Upper lobe of left lung (tissue), 6 donors: ENCODE data around the gene KRT4. TPM values are rescaled to one million over a fixed set of nuclear protein-coding genes. Genes with fewer than 3 reads are reported as not detected.

Source experiments
- ATAC-seq, 2 donors: fragments of 200-7000 bp; cut with Tn5 transposase; one replicate each; pipeline ENCODE4 v1.9.1; 2022; ENCODE audit warnings: mild to moderate bottlenecking in 2 of 2, moderate library complexity in 2 of 2; ENCODE audit not compliant: low FRiP score in 2 of 2
- DNase-seq, 2 donors: peaks; one replicate each; pipeline ENCODE4 v3.0.0-alpha.2; 2019 to 2020
- H3K27ac ChIP-seq, 4 donors: fragments of 200-600 bp; sonication (generic); one replicate each; pipeline ENCODE4 v1.5.1; 2016 to 2019
- H3K27me3 ChIP-seq, 4 donors: fragments of 200-600 bp; sonication (generic); one replicate each; pipeline ENCODE4 v1.5.1; 2017 to 2019
- H3K36me3 ChIP-seq, 4 donors: fragments of 200-600 bp; sonication (generic); one replicate each; pipeline ENCODE4 v1.5.1; 2016 to 2019
- H3K4me1 ChIP-seq, 4 donors: fragments of 200-600 bp; sonication (generic); one replicate each; pipeline ENCODE4 v1.5.1; 2018 to 2019
- H3K4me3 ChIP-seq, 4 donors: fragments of 200-600 bp; sonication (generic); one replicate each; pipeline ENCODE4 v1.5.1; 2017 to 2019; ENCODE audit warnings: mild to moderate bottlenecking in 2 of 4, moderate library complexity in 1 of 4
- H3K9me3 ChIP-seq, 4 donors: fragments of 200-600 bp; sonication (generic); one replicate each; pipeline ENCODE4 v1.5.1; 2018 to 2019
- EP300 ChIP-seq, 4 donors: sonication (generic); formaldehyde crosslinking; IDR thresholded peaks; one replicate each; pipeline ENCODE4 v1.5.1; 2017; ENCODE audit warnings: antibody characterized with exemption in 4 of 4, control low read depth in 2 of 4
- POLR2A ChIP-seq, 4 donors: fragments of 450-650 bp; IDR thresholded peaks; one replicate each; pipeline ENCODE4 v1.5.1; 2016 to 2017; ENCODE audit warnings: antibody characterized with exemption in 4 of 4, mild to moderate bottlenecking in 2 of 4
- POLR2AphosphoS5 ChIP-seq, 2 donors: sonication (generic); formaldehyde crosslinking; IDR thresholded peaks; one replicate each; pipeline ENCODE4 v1.5.1; 2017; ENCODE audit warnings: antibody characterized with exemption in 2 of 2
- WGBS, 2 donors: methylation state at CpG; one replicate each; pipeline ENCODE4 v1.1.5; 2017 to 2018; 5-methylcytosine and 5-hydroxymethylcytosine counted together
- total RNA-seq, 6 donors: library from RNA; depleted of rRNA in 4 of 6; stranded (reverse); fragments of >200 nt in 4 of 6; gene quantifications; one replicate each; pipeline versions ENCODE4 v1.1.0 to v1.2.1, GENCODE V29; 2016 to 2021
- TF ChIP-seq, protein P1 (sequence below), 6 experiments: fragments of 450-650 bp in 4 of 6; fragments of 200-600 bp in 2 of 6; sonication (generic) in 2 of 6; IDR thresholded peaks; one replicate each; pipeline ENCODE4 v1.5.1; 2016 to 2019; ENCODE audit warnings: antibody characterized with exemption in 6 of 6
- donor health status: DM: no; HTN: no; CAD: no; lungs with moderate emphysema.
- donor health status: DM: no; HTN: yes; CAD: no; lungs with severe emphysema.

The KRT4 gene
- total RNA-seq, 6 donors from 2014 or later = 2.1 to 36.1 (median 15.1) TPM

DNA sequence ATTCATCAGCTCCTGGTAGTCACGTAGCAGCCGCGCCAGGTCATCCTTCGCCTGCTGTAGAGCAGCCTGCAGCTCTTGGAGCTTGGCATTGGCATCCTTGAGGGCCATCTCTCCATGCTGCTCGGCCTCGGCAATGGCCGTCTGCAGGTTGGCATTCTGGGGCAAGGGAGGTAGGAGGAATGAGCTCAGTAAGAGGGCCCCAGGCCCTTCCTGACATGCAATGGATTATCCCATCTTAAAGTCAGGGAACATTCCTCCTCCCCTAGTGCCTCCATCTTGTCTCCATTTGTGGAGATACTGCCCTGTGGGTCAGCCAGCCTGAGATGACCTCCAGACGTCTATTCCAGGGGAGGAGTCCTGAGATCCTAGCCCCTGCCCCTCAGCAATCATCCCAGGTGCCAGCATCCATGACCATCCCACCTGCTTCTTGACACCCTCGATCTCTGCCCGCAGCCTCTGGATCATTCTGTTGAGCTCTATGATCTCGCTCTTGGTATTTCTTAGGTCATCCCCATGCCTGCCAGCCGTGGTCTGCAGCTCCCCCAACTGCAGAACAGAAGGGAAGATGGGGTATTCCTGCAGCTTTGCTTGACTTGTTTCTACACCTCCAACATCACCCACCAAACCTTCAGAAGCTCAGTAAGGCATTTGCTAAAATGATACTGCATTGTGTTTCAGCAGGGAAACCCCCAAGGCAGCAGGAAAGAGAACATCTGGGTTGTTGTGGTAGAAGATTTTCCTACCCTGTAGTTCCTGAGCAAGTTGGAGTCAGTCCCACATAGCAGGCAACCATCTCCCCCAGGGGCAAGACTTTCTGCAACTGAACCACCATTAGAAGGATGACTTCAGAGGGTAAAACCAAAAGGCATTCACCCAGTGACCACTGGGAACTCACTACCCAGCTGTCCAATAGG, 22.4 kb downstream of the KRT4 start:
- Histone ChIP-seq H3K27ac (no peak overlapping the region), H3K27me3 (peaks cover 0 to 24% (median 2%) of the 10 kb centered on the region in 4 donors), H3K9me3 (no peaks in the 10 kb centered on the region), H3K4me3 (no peak overlapping the region), H3K4me1 (peaks cover 2 to 20% (median 9%) of the 10 kb centered on the region in 4 donors), H3K36me3 (no peaks in the 10 kb centered on the region)
- 87 to 92% methylated on average over 7 to 12 of the region's 12 CpGs for WGBS, 2 donors
- ATAC-seq = no peak
- TF ChIP-seq EP300 (IDR thresholded peaks at IDR 0.05) = no peak
- TF ChIP-seq, protein P1, sequence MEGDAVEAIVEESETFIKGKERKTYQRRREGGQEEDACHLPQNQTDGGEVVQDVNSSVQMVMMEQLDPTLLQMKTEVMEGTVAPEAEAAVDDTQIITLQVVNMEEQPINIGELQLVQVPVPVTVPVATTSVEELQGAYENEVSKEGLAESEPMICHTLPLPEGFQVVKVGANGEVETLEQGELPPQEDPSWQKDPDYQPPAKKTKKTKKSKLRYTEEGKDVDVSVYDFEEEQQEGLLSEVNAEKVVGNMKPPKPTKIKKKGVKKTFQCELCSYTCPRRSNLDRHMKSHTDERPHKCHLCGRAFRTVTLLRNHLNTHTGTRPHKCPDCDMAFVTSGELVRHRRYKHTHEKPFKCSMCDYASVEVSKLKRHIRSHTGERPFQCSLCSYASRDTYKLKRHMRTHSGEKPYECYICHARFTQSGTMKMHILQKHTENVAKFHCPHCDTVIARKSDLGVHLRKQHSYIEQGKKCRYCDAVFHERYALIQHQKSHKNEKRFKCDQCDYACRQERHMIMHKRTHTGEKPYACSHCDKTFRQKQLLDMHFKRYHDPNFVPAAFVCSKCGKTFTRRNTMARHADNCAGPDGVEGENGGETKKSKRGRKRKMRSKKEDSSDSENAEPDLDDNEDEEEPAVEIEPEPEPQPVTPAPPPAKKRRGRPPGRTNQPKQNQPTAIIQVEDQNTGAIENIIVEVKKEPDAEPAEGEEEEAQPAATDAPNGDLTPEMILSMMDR (IDR thresholded peaks at IDR 0.05) = no peak
- TF ChIP-seq POLR2A (IDR thresholded peaks at IDR 0.05) = no peak
- no peak for TF ChIP-seq POLR2AphosphoS5 (IDR thresholded peaks at IDR 0.05)
- DNase-seq = no peak

DNA sequence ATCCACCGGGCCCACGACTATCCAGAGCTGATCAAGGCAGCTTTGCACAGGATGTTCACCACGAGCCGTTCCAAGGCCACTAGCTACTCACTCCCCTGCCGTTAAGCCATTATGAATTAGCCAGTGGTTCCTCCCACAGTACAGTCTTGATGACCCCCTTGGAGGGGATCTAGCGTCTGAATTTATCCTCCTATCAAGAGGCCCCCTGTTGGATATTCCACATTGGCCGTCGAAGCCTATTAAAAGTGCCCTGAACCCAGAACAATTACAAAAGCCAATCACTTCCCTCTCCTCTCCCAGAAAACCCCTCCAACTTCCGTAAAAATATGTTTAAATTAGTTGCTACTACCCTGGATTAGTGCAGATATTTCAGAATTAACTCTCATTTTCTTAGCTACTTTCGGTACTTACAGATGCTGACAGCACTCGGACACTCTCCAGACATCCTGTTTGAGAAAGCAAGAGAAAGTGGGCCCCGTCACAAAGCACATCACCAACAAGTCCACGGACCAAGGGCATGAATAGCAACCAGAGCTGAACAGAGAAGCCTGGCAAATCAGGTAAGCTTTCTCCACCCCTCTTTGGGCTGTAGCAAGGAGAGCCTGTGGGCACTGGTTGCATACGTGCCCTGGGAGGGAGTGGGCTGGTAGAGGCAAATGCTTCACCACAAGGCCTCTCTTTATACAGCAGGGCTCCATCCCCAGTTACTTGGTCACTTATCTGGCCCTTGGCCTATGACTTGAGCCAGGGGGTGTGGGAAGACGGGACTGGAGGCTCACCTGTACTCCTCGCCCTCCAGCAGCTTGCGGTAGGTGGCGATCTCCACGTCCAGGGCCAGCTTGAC, 23.3 kb downstream of the KRT4 start:
- no peak for TF ChIP-seq EP300 (IDR thresholded peaks at IDR 0.05)
- TF ChIP-seq, protein P1 (IDR thresholded peaks at IDR 0.05) = no peak
- TF ChIP-seq POLR2AphosphoS5 (IDR thresholded peaks at IDR 0.05) = no peak
- TF ChIP-seq POLR2A (IDR thresholded peaks at IDR 0.05) = no peak
- ATAC-seq (no peak), DNase-seq (no peak)
- 64 to 82% methylated on average over 12 to 19 of the region's 19 CpGs for whole genome bisulfite sequencing, 2 donors
- Histone ChIP-seq H3K27me3 (peaks cover 0 to 24% (median 2%) of the 10 kb centered on the region in 4 donors), H3K4me3 (no peak overlapping the region), H3K27ac (no peak overlapping the region), H3K9me3 (no peaks in the 10 kb centered on the region), H3K4me1 (peaks cover 2 to 20% (median 9%) of the 10 kb centered on the region in 4 donors), H3K36me3 (no peaks in the 10 kb centered on the region)

DNA sequence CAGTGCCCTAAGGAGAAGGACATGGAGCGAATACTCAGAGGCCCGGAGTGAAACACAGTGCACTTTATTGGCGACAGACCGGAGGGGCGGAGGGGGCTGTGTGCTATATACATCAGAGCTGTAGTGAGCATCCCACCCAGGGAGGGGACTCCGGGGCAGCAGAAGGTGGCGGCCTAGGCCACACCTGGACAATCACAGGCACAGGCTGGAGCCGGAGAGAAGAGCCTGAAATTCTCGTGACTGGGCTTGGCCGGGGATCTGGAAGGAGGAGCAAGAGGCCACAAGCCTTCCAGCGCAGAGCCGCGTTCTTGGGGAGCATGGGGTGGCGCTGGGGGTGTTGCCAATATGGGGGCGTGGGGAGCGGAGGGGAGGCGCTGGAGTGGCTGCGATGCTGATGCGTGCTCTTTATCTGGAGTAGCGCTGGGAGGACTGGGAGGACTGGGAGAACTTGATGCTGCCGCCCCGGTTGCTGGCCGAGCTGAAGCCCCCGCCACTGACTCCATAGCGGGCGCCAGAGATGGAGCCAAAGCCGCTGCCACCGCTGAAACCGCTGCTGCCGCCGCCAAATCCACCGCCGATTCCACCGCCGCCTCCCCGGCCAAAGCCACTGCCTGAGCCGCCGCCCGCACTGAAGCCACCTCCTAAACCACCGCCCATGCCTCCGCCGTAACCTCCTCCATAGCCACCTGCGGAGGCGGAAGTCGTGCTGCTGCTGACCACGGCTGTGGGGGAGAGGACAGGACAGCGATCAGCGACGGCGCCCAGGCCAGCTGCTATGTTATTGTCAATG, 24.1 kb downstream of the KRT4 start:
- Histone ChIP-seq H3K36me3 (no peaks in the 10 kb centered on the region), H3K9me3 (no peaks in the 10 kb centered on the region), H3K27me3 (peaks cover 0 to 24% (median 2%) of the 10 kb centered on the region in 4 donors), H3K27ac (no peak overlapping the region), H3K4me3 (no peak overlapping the region), H3K4me1 (peaks cover 2 to 20% (median 9%) of the 10 kb centered on the region in 4 donors)
- 19 to 59% methylated on average over 17 to 46 of the region's 50 CpGs for WGBS, 2 donors
- TF ChIP-seq POLR2A (IDR thresholded peaks at IDR 0.05) (no peak), EP300 (IDR thresholded peaks at IDR 0.05) (no peak), POLR2AphosphoS5 (IDR thresholded peaks at IDR 0.05) (no peak)
- TF ChIP-seq, protein P1 (IDR thresholded peaks at IDR 0.05) = no peak
- DNase-seq = peak in 1 of 2 donors; percentile 84
- ATAC-seq = no peak

DNA sequence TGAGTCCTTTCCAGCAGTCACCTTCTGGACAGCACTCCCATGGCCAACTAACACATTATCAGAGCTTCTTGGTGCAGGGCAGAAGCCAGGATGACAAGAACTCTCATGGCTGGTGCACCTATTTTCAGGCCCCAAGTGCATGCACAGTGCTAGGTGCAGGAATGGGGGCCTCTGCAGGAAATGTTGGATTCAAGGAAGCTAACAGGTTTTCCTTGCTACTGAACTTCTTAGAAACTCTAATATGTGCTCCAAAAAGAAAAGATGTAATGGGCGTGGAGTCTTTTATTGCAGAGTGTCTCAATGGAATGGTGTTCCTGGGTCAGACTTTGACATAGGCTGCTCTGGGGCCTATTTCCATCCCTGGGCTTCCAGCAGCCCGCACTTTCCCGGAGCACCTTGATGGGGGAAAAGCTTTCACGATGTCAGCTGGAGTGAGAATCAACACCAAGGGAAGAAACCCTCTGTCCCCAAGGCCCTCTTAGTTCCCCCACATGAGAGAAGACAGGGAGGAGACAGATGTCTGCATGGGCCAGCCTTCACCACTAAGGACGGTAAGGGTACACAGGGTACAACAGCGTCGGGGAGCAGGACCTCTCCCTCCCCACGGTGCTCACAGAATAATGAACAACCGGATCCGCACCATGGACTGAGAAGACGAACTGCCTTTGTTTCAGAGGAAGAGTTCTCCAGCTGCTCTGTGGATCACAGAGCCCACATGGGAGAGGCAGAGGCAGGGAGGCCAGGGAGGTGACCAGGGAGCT, 24.9 kb downstream of the KRT4 start:
- Histone ChIP-seq H3K4me1 (peaks cover 2 to 20% (median 9%) of the 10 kb centered on the region in 4 donors), H3K36me3 (no peaks in the 10 kb centered on the region), H3K27me3 (peaks cover 0 to 24% (median 2%) of the 10 kb centered on the region in 4 donors), H3K9me3 (no peaks in the 10 kb centered on the region), H3K4me3 (no peak overlapping the region), H3K27ac (no peak overlapping the region)
- TF ChIP-seq POLR2A (IDR thresholded peaks at IDR 0.05) = no peak
- TF ChIP-seq, protein P1 (IDR thresholded peaks at IDR 0.05) = no peak
- no peak for TF ChIP-seq EP300 (IDR thresholded peaks at IDR 0.05)
- TF ChIP-seq POLR2AphosphoS5 (IDR thresholded peaks at IDR 0.05) = no peak
- 95 to 98% methylated on average over 11 of the region's 11 CpGs for WGBS, 2 donors
- DNase-seq = no peak
- ATAC-seq = no peak
